Measurements from ENCODE around the gene PCDHGA4. TPM values are rescaled to one million over a fixed set of nuclear protein-coding genes. Genes with fewer than 3 reads are reported as not detected.

PCDHGA4 gene
- total and polyA plus RNA-seq, 2 donors (not counting 1 experiment from before 2014, with no cell fraction given), result 0.13 to 1.1 TPM

GRCh38 chr5:141389153-141390042, 34.6 kb downstream of the PCDHGA4 start:
- Histone ChIP-seq H3K79me2 (ENCODE audit: control insufficient read depth, insufficient read depth, low read length) (no peaks in the 10 kb centered on the region), H3K36me3 (replicated peaks in 1 of 2; ENCODE audit: control extremely low read depth in 1 of 2, control insufficient read depth in 1 of 2, extremely low read depth in 1 of 2, insufficient read depth in 2 of 2, low read length in 1 of 2) (no peaks in the 10 kb centered on the region), H2AFZ (ENCODE audit: insufficient read depth, low read depth, low read length, poor library complexity, severe bottlenecking) (no peak overlapping the region), H3K4me1 (ENCODE audit: control insufficient read depth in 2 of 2, insufficient read depth in 2 of 2, low read length in 2 of 2) (no peaks in the 10 kb centered on the region), H3K27me3 (replicated peaks in 1 of 4; ENCODE audit: control extremely low read depth in 1 of 4, control insufficient read depth in 3 of 4, insufficient read depth in 4 of 4, low read length in 3 of 4) (peaks cover 0 to 60% (median 37%) of the 10 kb centered on the region in 4 experiments), H3K27ac (ENCODE audit: low read length in 2 of 2) (no peak overlapping the region), H3K9ac (ENCODE audit: low read length) (no peak overlapping the region), H3K4me3 (ENCODE audit: control extremely low read depth in 1 of 5, extremely low read depth in 1 of 5, insufficient read depth in 1 of 5, low read depth in 2 of 5, low read length in 4 of 5) (no peak overlapping the region), H4K20me1 (ENCODE audit: control insufficient read depth, insufficient read depth, low read length, poor library complexity, severe bottlenecking) (no peaks in the 10 kb centered on the region), H3K4me2 (replicated peaks; ENCODE audit: low read depth, low read length, poor library complexity, severe bottlenecking) (no peak overlapping the region), H3K9me3 (ENCODE audit: control extremely low read depth in 1 of 3, control insufficient read depth in 2 of 3, insufficient read depth in 1 of 3, low read length in 2 of 3) (peaks cover 2 to 48% (median 30%) of the 10 kb centered on the region in 3 donors)
- 55% methylated on average over 77 of the region's 77 CpGs for WGBS (ENCODE audit: insufficient coverage)
- Mint-ChIP-seq H3K9me3 (ENCODE audit: insufficient read depth) (peaks cover 10% of the 10 kb centered on the region), H3K4me1 (peaks cover 3% of the 10 kb centered on the region), H3K27me3 (peaks cover 64% of the 10 kb centered on the region), H3K27ac (no peak overlapping the region), H3K4me3 (no peak overlapping the region)
- no peak for TF ChIP-seq EZH2 (IDR thresholded peaks at IDR 0.05; ENCODE audit: borderline replicate concordance, insufficient read depth, low read depth, low read length, poor library complexity, severe bottlenecking)
- TF ChIP-seq CTCF (IDR thresholded peaks at IDR 0.05), result no peak
- ChIA-PET CTCF (no interaction called here), POLR2A (no interaction called here)
- DNase-seq (no peak), ATAC-seq (ENCODE audit: low read depth) (no peak)
- intact Hi-C loops (cut with micrococcal nuclease), result no loop called here
